Measurements from ENCODE around the gene NLRC5. TPM values are rescaled to one million over a fixed set of nuclear protein-coding genes. Genes with fewer than 3 reads are reported as not detected.

NLRC5 gene, protein sequence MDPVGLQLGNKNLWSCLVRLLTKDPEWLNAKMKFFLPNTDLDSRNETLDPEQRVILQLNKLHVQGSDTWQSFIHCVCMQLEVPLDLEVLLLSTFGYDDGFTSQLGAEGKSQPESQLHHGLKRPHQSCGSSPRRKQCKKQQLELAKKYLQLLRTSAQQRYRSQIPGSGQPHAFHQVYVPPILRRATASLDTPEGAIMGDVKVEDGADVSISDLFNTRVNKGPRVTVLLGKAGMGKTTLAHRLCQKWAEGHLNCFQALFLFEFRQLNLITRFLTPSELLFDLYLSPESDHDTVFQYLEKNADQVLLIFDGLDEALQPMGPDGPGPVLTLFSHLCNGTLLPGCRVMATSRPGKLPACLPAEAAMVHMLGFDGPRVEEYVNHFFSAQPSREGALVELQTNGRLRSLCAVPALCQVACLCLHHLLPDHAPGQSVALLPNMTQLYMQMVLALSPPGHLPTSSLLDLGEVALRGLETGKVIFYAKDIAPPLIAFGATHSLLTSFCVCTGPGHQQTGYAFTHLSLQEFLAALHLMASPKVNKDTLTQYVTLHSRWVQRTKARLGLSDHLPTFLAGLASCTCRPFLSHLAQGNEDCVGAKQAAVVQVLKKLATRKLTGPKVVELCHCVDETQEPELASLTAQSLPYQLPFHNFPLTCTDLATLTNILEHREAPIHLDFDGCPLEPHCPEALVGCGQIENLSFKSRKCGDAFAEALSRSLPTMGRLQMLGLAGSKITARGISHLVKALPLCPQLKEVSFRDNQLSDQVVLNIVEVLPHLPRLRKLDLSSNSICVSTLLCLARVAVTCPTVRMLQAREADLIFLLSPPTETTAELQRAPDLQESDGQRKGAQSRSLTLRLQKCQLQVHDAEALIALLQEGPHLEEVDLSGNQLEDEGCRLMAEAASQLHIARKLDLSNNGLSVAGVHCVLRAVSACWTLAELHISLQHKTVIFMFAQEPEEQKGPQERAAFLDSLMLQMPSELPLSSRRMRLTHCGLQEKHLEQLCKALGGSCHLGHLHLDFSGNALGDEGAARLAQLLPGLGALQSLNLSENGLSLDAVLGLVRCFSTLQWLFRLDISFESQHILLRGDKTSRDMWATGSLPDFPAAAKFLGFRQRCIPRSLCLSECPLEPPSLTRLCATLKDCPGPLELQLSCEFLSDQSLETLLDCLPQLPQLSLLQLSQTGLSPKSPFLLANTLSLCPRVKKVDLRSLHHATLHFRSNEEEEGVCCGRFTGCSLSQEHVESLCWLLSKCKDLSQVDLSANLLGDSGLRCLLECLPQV (N-terminal part only)
- polyA plus RNA-seq (2012; ENCODE audit: low read depth, missing spikeins) = 44.7 TPM

GRCh38 chr16:56988948-56989945 is at the start of gene NLRC5:
Gene NLRC5 (plus strand): TSS chr16:56989557. CDS start chr16:57020713, 31,156 bp downstream.
- TF ChIP-seq TAF1 (IDR thresholded peaks at IDR 0.05; ENCODE audit: low read depth, low read length) (0 out of 2 replicates have a peak, but pooled peaks have one; percentile 27), PAX5 (IDR thresholded peaks at IDR 0.05; ENCODE audit: insufficient read depth, low read length, severe bottlenecking) (no peak), POU2F2 (IDR thresholded peaks at IDR 0.05; ENCODE audit: low read depth, low read length) (no peak), POLR2A (IDR thresholded peaks at IDR 0.05; ENCODE audit: low read depth, low read length) (no peak), POLR2AphosphoS5 (IDR thresholded peaks at IDR 0.05; ENCODE audit: low read depth, low read length) (peak; percentile 57; the same call in 1 of the 2 replicates), SPI1 (IDR thresholded peaks at IDR 0.05; ENCODE audit: low read depth, low read length) (no peak)
- DNase-seq (ENCODE audit: insufficient read length, low spot score) (peak; percentile 89), FAIRE-seq (peak; percentile 75)

DNA sequence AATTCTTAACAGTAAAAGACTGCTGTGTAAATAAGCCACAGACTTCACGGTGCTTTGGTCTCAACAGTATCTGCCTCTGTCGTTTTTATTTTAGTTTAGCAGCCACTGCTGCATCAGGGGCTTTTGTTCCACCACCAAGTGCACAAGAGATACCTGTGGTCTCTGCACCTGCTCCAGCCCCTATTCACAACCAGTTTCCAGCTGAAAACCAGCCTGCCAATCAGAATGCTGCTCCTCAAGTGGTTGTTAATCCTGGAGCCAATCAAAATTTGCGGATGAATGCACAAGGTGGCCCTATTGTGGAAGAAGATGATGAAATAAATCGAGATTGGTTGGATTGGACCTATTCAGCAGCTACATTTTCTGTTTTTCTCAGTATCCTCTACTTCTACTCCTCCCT is 49.6 kb upstream of the NLRC5 start:
- DNase-seq (ENCODE audit: insufficient read length, low spot score) = no peak
- no peak for FAIRE-seq

GRCh38 chr16:56941092-56941491 is 48.3 kb upstream of the NLRC5 start:
- FAIRE-seq (peak; percentile 9), DNase-seq (ENCODE audit: insufficient read length, low spot score) (no peak)
- TF ChIP-seq PAX5 (IDR thresholded peaks at IDR 0.05; ENCODE audit: insufficient read depth, low read length, severe bottlenecking) (no peak), TAF1 (IDR thresholded peaks at IDR 0.05; ENCODE audit: low read depth, low read length) (no peak), SPI1 (IDR thresholded peaks at IDR 0.05; ENCODE audit: low read depth, low read length) (0 out of 2 replicates have a peak, but pooled peaks have one; percentile 32), POLR2AphosphoS5 (IDR thresholded peaks at IDR 0.05; ENCODE audit: low read depth, low read length) (peak; percentile 89), POU2F2 (IDR thresholded peaks at IDR 0.05; ENCODE audit: low read depth, low read length) (peak; percentile 30; the same call in 1 of the 2 replicates), POLR2A (IDR thresholded peaks at IDR 0.05; ENCODE audit: low read depth, low read length) (peak; percentile 82)

More for the DNA sequence above, 49.6 kb upstream of the NLRC5 start:
- TF ChIP-seq POU2F2 (IDR thresholded peaks at IDR 0.05; ENCODE audit: low read depth, low read length) (no peak), SPI1 (IDR thresholded peaks at IDR 0.05; ENCODE audit: low read depth, low read length) (no peak), POLR2A (IDR thresholded peaks at IDR 0.05; ENCODE audit: low read depth, low read length) (no peak; the same call in 1 of the 2 replicates), PAX5 (IDR thresholded peaks at IDR 0.05; ENCODE audit: insufficient read depth, low read length, severe bottlenecking) (no peak), TAF1 (IDR thresholded peaks at IDR 0.05; ENCODE audit: low read depth, low read length) (no peak), POLR2AphosphoS5 (IDR thresholded peaks at IDR 0.05; ENCODE audit: low read depth, low read length) (no peak)

DNA sequence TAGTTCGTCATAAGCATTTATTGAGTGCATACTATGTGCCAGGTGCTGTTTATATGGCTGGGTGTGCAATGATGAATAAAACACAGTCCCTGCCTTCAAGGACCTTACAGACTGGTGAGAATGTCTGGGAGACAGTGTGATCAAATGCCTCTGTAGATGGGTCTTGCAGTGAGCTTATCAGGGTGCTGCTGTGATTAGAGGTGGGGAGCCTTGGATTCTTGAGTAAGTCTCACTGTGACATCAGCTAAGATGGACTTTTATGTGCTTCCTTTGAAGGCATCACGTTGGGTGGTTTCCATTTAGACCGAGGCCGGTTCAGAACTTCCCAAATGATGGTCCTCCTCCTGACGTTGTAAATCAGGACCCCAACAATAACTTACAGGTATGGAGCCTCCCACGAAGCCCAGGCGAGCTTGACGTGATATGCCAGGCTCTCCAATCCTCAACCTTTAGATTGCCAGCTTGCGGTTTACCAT is 47.5 kb upstream of the NLRC5 start:
- no peak for DNase-seq (ENCODE audit: insufficient read length, low spot score)
- no peak for FAIRE-seq

DNA sequence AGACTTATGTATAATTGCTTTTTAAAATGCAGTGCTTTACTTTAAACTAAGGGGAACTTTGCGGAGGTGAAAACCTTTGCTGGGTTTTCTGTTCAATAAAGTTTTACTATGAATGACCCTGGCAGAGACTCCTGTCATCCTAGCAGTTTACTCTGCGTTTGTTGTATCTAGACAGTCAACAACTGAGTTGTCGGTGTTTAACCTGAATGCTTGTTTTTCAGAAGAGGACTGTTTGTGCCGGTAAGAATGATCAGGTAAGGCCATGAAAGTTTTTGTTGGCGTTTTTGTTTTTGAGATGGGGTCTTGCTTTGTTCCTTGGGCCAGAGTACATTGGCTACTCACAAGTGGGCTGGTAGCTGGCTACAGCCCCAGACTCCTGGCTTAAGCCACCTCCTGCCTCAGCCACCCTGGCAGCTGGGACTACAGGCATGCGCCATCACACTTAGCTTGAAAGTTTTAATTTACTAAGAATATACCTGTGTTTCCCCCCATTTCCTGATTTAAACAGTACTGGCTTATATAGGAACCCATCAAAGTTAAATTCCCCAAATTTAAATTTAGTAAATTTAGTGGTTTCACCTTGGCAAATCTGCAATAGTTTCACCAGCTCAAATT is 45.5 kb upstream of the NLRC5 start:
- FAIRE-seq (no peak), DNase-seq (ENCODE audit: insufficient read length, low spot score) (no peak)
- TF ChIP-seq POLR2AphosphoS5 (IDR thresholded peaks at IDR 0.05; ENCODE audit: low read depth, low read length) = no peak; the same call in 1 of the 2 replicates
- TF ChIP-seq TAF1 (IDR thresholded peaks at IDR 0.05; ENCODE audit: low read depth, low read length) = no peak
- TF ChIP-seq PAX5 (IDR thresholded peaks at IDR 0.05; ENCODE audit: insufficient read depth, low read length, severe bottlenecking) = no peak
- TF ChIP-seq POLR2A (IDR thresholded peaks at IDR 0.05; ENCODE audit: low read depth, low read length) = 0 out of 2 replicates have a peak, but pooled peaks have one; percentile 17
- no peak for TF ChIP-seq SPI1 (IDR thresholded peaks at IDR 0.05; ENCODE audit: low read depth, low read length)
- TF ChIP-seq POU2F2 (IDR thresholded peaks at IDR 0.05; ENCODE audit: low read depth, low read length) = no peak

More for the DNA sequence above, 47.5 kb upstream of the NLRC5 start:
- TF ChIP-seq POLR2A (IDR thresholded peaks at IDR 0.05; ENCODE audit: low read depth, low read length) = peak; percentile 88; the same call in 1 of the 2 replicates
- no peak for TF ChIP-seq POU2F2 (IDR thresholded peaks at IDR 0.05; ENCODE audit: low read depth, low read length)
- TF ChIP-seq POLR2AphosphoS5 (IDR thresholded peaks at IDR 0.05; ENCODE audit: low read depth, low read length) = peak; percentile 85

GRCh38 chr16:56944954-56945839 is 44.2 kb upstream of the NLRC5 start:
- FAIRE-seq (peak; percentile 89), DNase-seq (ENCODE audit: insufficient read length, low spot score) (no peak)
- no peak for TF ChIP-seq SPI1 (IDR thresholded peaks at IDR 0.05; ENCODE audit: low read depth, low read length)
- TF ChIP-seq POLR2A (IDR thresholded peaks at IDR 0.05; ENCODE audit: low read depth, low read length) = peak; percentile 83
- peak; percentile 82 for TF ChIP-seq POLR2AphosphoS5 (IDR thresholded peaks at IDR 0.05; ENCODE audit: low read depth, low read length)
- no peak for TF ChIP-seq PAX5 (IDR thresholded peaks at IDR 0.05; ENCODE audit: insufficient read depth, low read length, severe bottlenecking)
- TF ChIP-seq TAF1 (IDR thresholded peaks at IDR 0.05; ENCODE audit: low read depth, low read length) = no peak
- peak; percentile 24; the same call in 1 of the 2 replicates for TF ChIP-seq POU2F2 (IDR thresholded peaks at IDR 0.05; ENCODE audit: low read depth, low read length)
